Esophagus muscularis mucosa (tissue), 4 donors: Measurements from ENCODE around the gene CCL13.

Experiments used
- EP300 ChIP-seq: sonication (generic); formaldehyde crosslinking; IDR thresholded peaks from one replicate; pipeline ENCODE4 v1.6.1; 2017; ENCODE audit warnings: antibody characterized with exemption
- POLR2A ChIP-seq: fragments of 450-650 bp; IDR thresholded peaks from one replicate; pipeline ENCODE4 v1.6.1; 2017; ENCODE audit warnings: antibody characterized with exemption, moderate library complexity, mild to moderate bottlenecking, low read depth
- POLR2AphosphoS5 ChIP-seq, 2 donors: sonication (generic); formaldehyde crosslinking; IDR thresholded peaks; one replicate each; pipeline ENCODE4 v1.6.1; 2017; ENCODE audit warnings: antibody characterized with exemption in 2 of 2
- TF ChIP-seq, protein P1 (sequence below), 3 experiments: fragments of 200-600 bp in 2 of 3; fragments of 450-650 bp in 1 of 3; sonication (generic) in 2 of 3; IDR thresholded peaks; one replicate each; pipeline ENCODE4 v1.5.1; 2017 to 2019; ENCODE audit warnings: antibody characterized with exemption in 3 of 3, mild to moderate bottlenecking in 2 of 3, moderate library complexity in 1 of 3

DNA sequence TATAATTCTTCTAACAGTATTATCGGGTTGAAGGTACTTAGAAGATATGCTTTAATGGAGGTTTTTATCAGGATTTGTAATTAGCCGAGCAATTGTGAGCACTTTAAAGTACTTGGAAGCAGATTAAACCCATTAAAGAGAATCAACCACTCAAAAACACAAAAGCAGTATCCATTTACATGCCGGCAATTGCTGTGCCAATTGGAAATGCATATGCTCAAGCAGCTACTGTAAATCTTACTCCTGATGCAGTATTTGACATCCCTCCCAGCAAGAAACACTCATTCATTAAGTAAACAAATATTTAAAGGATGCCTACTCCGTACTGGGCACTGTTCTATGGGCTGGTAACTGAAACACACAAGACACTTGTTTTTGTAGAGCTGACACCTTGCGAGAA lies 18.2 kb downstream of the CCL13 start:
- TF ChIP-seq, protein P1, sequence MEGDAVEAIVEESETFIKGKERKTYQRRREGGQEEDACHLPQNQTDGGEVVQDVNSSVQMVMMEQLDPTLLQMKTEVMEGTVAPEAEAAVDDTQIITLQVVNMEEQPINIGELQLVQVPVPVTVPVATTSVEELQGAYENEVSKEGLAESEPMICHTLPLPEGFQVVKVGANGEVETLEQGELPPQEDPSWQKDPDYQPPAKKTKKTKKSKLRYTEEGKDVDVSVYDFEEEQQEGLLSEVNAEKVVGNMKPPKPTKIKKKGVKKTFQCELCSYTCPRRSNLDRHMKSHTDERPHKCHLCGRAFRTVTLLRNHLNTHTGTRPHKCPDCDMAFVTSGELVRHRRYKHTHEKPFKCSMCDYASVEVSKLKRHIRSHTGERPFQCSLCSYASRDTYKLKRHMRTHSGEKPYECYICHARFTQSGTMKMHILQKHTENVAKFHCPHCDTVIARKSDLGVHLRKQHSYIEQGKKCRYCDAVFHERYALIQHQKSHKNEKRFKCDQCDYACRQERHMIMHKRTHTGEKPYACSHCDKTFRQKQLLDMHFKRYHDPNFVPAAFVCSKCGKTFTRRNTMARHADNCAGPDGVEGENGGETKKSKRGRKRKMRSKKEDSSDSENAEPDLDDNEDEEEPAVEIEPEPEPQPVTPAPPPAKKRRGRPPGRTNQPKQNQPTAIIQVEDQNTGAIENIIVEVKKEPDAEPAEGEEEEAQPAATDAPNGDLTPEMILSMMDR (IDR thresholded peaks at IDR 0.05), result no peak
- TF ChIP-seq POLR2A (no peak), EP300 (no peak), POLR2AphosphoS5 (IDR thresholded peaks at IDR 0.05) (no peak)
